GM23338 (cell line): ENCODE results near the gene MPPE1. TPM values are rescaled to one million over a fixed set of nuclear protein-coding genes. Genes with fewer than 3 reads are reported as not detected.
"Not testable (repeated sequence)": the region's sequence is repeated elsewhere in the genome, so short reads cannot be mapped to it uniquely, and the experiment has no call there.

Source experiments
- ATAC-seq: fragments of 200-7000 bp; cut with Tn5 transposase; 3 replicates; pipeline ENCODE4 v1.9.1; 2020
- DNase-seq: peaks from one replicate; pipeline ENCODE4 v3.0.0-alpha.2; 2015; ENCODE audit warnings: low spot score
- H2AFZ ChIP-seq: fragments of 200-600 bp; sonication (generic); 2 replicates; pipeline ENCODE4 v1.8.0; 2016; ENCODE audit warnings: antibody characterized with exemption, mild to moderate bottlenecking, moderate library complexity
- H3F3A ChIP-seq: fragments of 200-600 bp; sonication (generic); replicated peaks from 2 replicates; pipeline ENCODE4 v1.8.0; 2017; ENCODE audit warnings: antibody characterized with exemption, mixed run types, low read depth
- H3K27ac ChIP-seq: fragments of 200-600 bp; sonication (generic); 2 replicates; pipeline ENCODE4 v1.6.1; 2016; ENCODE audit warnings: low read depth
- H3K27me3 ChIP-seq: fragments of 200-600 bp; sonication (generic); 2 replicates; pipeline ENCODE4 v1.8.0; 2016; ENCODE audit warnings: mild to moderate bottlenecking, mixed run types, moderate library complexity; ENCODE audit not compliant: insufficient read depth
- H3K36me3 ChIP-seq: fragments of 200-600 bp; sonication (generic); 2 replicates; pipeline ENCODE4 v1.8.0; 2016; ENCODE audit warnings: mild to moderate bottlenecking; ENCODE audit not compliant: insufficient read depth
- H3K4me1 ChIP-seq: fragments of 200-600 bp; sonication (generic); 2 replicates; pipeline ENCODE4 v1.8.0; 2016; ENCODE audit warnings: mild to moderate bottlenecking, moderate library complexity; ENCODE audit not compliant: insufficient read depth
- H3K4me2 ChIP-seq: fragments of 200-600 bp; sonication (generic); 2 replicates; pipeline ENCODE4 v1.7.1; 2017; ENCODE audit warnings: mixed run types
- H3K4me3 ChIP-seq: fragments of 200-600 bp; sonication (generic); 2 replicates; pipeline ENCODE4 v1.6.1; 2016; ENCODE audit warnings: mixed run types
- H3K79me2 ChIP-seq: fragments of 200-600 bp; sonication (generic); replicated peaks from 2 replicates; pipeline ENCODE4 v1.8.0; 2017; ENCODE audit warnings: mild to moderate bottlenecking; ENCODE audit not compliant: insufficient read depth
- H3K9me2 ChIP-seq: fragments of 200-600 bp; sonication (generic); 2 replicates; pipeline ENCODE4 v1.8.0; 2017; ENCODE audit not compliant: insufficient read depth
- H4K20me1 ChIP-seq: fragments of 200-600 bp; sonication (generic); replicated peaks from 2 replicates; pipeline ENCODE4 v1.8.0; 2017; ENCODE audit warnings: mild to moderate bottlenecking; ENCODE audit not compliant: insufficient read depth
- H3K27ac Mint-ChIP-seq: 2 replicates; pipeline ENCODE4 v1.8.0; 2020; ENCODE audit warnings: inconsistent platforms, mild to moderate bottlenecking, moderate library complexity, mixed read lengths
- H3K27me3 Mint-ChIP-seq: 3 replicates; pipeline ENCODE4 v1.8.0; 2022; ENCODE audit warnings: low read depth, mild to moderate bottlenecking, moderate library complexity, mixed read lengths, inconsistent platforms; ENCODE audit not compliant: insufficient read depth, poor library complexity
- H3K36me3 Mint-ChIP-seq: 3 replicates; pipeline ENCODE4 v1.8.0; 2021; ENCODE audit warnings: low read depth, mild to moderate bottlenecking, inconsistent platforms, moderate library complexity, mixed read lengths
- H3K4me1 Mint-ChIP-seq: 3 replicates; pipeline ENCODE4 v1.8.0; 2020; ENCODE audit warnings: mild to moderate bottlenecking, inconsistent platforms, mixed read lengths
- H3K4me3 Mint-ChIP-seq: 3 replicates; pipeline ENCODE4 v1.8.0; 2021; ENCODE audit warnings: moderate library complexity, mild to moderate bottlenecking, inconsistent platforms, mixed read lengths
- H3K9me3 Mint-ChIP-seq: 3 replicates; pipeline ENCODE4 v1.8.0; 2020; ENCODE audit warnings: moderate library complexity, mild to moderate bottlenecking, inconsistent platforms, mixed read lengths
- CREB1 ChIP-seq: fragments of 250-450 bp; sonication (Bioruptor Pico); IDR thresholded peaks from 2 replicates; pipeline ENCODE4 v1.5.0; 2020; ENCODE audit warnings: low read depth, mild to moderate bottlenecking, moderate library complexity
- CTCF ChIP-seq, 2 experiments: fragments of 200-600 bp in 1 of 2; sonication (generic) in 1 of 2; conservative IDR thresholded peaks; 2 replicates each; pipeline versions ENCODE4 v1.5.1 to v1.6.1; 2016 to 2017; ENCODE audit warnings: antibody characterized with exemption in 2 of 2, low read depth in 2 of 2, mild to moderate bottlenecking in 2 of 2, moderate library complexity in 1 of 2
- EZH2 ChIP-seq: fragments of 200-600 bp; sonication (generic); IDR thresholded peaks from one replicate; pipeline ENCODE4 v1.8.0; 2017; ENCODE audit warnings: antibody characterized with exemption, mild to moderate bottlenecking, low read depth; ENCODE audit not compliant: unreplicated experiment
- EZH2phosphoT487 ChIP-seq: fragments of 200-600 bp; sonication (generic); IDR thresholded peaks from one replicate; pipeline ENCODE4 v1.8.1; 2018; ENCODE audit warnings: antibody characterized with exemption; ENCODE audit not compliant: unreplicated experiment
- NANOG ChIP-seq: IDR thresholded peaks from 2 replicates; pipeline ENCODE4 v1.6.1; 2016; ENCODE audit warnings: antibody characterized with exemption, borderline replicate concordance
- POLR2AphosphoS5 ChIP-seq: IDR thresholded peaks from 2 replicates; pipeline ENCODE4 v1.6.1; 2016; ENCODE audit warnings: antibody characterized with exemption, low read depth
- STAT1 ChIP-seq: IDR thresholded peaks from one replicate; pipeline ENCODE4 v1.6.1; 2016; ENCODE audit warnings: antibody characterized with exemption; ENCODE audit not compliant: unreplicated experiment
- ZNF114 ChIP-seq: fragments of 250-450 bp; sonication (Bioruptor Pico); IDR thresholded peaks from 2 replicates; pipeline ENCODE4 v1.5.0; 2020; ENCODE audit warnings: mild to moderate bottlenecking, moderate library complexity
- polyA plus RNA-seq: library from polyadenylated mRNA; unstranded; fragments of >200 nt; fragmentation: Nextera tagmentation; extraction: Ambion mirVana; gene quantifications from 2 replicates; pipeline ENCODE4 v1.2.1, GENCODE V29; 2016
- total RNA-seq: library from RNA; depleted of rRNA; stranded (reverse); fragments of >200 nt; shearing (Covaris generic); gene quantifications from 2 replicates; pipeline ENCODE4 v1.2.3, GENCODE V29; 2014
- TF ChIP-seq, protein P1 (sequence below): IDR thresholded peaks from one replicate; pipeline ENCODE4 v1.6.1; 2018; ENCODE audit warnings: antibody characterized with exemption; ENCODE audit not compliant: unreplicated experiment
- TF ChIP-seq, protein P2 (sequence below): fragments of 250-450 bp; sonication (Bioruptor Pico); IDR thresholded peaks from 2 replicates; pipeline ENCODE4 v1.5.0; 2020; ENCODE audit warnings: mild to moderate bottlenecking, moderate library complexity

MPPE1 gene
- total and polyA plus RNA-seq, 2 experiments from 2014 or later: 18.8 to 24.6 TPM

DNA sequence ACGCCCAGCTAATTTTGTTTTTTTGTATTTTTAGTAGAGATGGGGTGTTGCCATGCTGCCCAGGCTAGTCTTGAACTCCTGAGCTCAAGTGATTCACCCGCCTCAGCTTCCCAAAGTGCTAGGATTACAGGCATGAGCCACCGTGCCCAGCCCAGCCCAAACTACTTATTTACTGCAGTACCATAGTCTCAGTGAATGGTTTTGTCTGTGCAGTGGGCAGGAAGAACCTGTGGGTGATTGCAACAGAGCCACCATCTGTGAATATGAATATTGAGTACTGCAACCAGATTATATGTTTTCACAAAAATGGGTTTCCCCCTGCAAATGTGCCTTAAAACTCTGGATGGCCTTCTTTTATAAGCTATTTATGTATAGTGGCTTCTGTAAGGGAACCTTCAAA is 9.1 kb downstream of the MPPE1 start (continued):
- TF ChIP-seq POLR2AphosphoS5: no peak
- TF ChIP-seq, protein P1, sequence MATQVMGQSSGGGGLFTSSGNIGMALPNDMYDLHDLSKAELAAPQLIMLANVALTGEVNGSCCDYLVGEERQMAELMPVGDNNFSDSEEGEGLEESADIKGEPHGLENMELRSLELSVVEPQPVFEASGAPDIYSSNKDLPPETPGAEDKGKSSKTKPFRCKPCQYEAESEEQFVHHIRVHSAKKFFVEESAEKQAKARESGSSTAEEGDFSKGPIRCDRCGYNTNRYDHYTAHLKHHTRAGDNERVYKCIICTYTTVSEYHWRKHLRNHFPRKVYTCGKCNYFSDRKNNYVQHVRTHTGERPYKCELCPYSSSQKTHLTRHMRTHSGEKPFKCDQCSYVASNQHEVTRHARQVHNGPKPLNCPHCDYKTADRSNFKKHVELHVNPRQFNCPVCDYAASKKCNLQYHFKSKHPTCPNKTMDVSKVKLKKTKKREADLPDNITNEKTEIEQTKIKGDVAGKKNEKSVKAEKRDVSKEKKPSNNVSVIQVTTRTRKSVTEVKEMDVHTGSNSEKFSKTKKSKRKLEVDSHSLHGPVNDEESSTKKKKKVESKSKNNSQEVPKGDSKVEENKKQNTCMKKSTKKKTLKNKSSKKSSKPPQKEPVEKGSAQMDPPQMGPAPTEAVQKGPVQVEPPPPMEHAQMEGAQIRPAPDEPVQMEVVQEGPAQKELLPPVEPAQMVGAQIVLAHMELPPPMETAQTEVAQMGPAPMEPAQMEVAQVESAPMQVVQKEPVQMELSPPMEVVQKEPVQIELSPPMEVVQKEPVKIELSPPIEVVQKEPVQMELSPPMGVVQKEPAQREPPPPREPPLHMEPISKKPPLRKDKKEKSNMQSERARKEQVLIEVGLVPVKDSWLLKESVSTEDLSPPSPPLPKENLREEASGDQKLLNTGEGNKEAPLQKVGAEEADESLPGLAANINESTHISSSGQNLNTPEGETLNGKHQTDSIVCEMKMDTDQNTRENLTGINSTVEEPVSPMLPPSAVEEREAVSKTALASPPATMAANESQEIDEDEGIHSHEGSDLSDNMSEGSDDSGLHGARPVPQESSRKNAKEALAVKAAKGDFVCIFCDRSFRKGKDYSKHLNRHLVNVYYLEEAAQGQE: no peak
- no peak for TF ChIP-seq ZNF114

GRCh38 chr18:11897781-11898180 is 10.3 kb downstream of the MPPE1 start:
- Histone ChIP-seq H3K4me1 (peaks cover 9% of the 10 kb centered on the region), H3K36me3 (peaks cover 4% of the 10 kb centered on the region; the same call in 1 of the 2 replicates), H3K79me2 (no peaks in the 10 kb centered on the region), H3K27me3 (no peaks in the 10 kb centered on the region), H2AFZ (no peak overlapping the region), H4K20me1 (no peaks in the 10 kb centered on the region), H3K27ac (no peak overlapping the region), H3K9me2 (no peaks in the 10 kb centered on the region), H3K4me2 (no peak overlapping the region), H3K4me3 (no peak overlapping the region), H3F3A (no peaks in the 10 kb centered on the region)
- Mint-ChIP-seq H3K9me3 (no peaks in the 10 kb centered on the region), H3K4me1 (peaks cover 11% of the 10 kb centered on the region), H3K27ac (no peak overlapping the region), H3K36me3 (peaks cover 20% of the 10 kb centered on the region; the same call in 2 of the 3 replicates), H3K4me3 (no peak overlapping the region), H3K27me3 (no peaks in the 10 kb centered on the region)
- no peak for ATAC-seq
- no peak for DNase-seq
- TF ChIP-seq, protein P2, sequence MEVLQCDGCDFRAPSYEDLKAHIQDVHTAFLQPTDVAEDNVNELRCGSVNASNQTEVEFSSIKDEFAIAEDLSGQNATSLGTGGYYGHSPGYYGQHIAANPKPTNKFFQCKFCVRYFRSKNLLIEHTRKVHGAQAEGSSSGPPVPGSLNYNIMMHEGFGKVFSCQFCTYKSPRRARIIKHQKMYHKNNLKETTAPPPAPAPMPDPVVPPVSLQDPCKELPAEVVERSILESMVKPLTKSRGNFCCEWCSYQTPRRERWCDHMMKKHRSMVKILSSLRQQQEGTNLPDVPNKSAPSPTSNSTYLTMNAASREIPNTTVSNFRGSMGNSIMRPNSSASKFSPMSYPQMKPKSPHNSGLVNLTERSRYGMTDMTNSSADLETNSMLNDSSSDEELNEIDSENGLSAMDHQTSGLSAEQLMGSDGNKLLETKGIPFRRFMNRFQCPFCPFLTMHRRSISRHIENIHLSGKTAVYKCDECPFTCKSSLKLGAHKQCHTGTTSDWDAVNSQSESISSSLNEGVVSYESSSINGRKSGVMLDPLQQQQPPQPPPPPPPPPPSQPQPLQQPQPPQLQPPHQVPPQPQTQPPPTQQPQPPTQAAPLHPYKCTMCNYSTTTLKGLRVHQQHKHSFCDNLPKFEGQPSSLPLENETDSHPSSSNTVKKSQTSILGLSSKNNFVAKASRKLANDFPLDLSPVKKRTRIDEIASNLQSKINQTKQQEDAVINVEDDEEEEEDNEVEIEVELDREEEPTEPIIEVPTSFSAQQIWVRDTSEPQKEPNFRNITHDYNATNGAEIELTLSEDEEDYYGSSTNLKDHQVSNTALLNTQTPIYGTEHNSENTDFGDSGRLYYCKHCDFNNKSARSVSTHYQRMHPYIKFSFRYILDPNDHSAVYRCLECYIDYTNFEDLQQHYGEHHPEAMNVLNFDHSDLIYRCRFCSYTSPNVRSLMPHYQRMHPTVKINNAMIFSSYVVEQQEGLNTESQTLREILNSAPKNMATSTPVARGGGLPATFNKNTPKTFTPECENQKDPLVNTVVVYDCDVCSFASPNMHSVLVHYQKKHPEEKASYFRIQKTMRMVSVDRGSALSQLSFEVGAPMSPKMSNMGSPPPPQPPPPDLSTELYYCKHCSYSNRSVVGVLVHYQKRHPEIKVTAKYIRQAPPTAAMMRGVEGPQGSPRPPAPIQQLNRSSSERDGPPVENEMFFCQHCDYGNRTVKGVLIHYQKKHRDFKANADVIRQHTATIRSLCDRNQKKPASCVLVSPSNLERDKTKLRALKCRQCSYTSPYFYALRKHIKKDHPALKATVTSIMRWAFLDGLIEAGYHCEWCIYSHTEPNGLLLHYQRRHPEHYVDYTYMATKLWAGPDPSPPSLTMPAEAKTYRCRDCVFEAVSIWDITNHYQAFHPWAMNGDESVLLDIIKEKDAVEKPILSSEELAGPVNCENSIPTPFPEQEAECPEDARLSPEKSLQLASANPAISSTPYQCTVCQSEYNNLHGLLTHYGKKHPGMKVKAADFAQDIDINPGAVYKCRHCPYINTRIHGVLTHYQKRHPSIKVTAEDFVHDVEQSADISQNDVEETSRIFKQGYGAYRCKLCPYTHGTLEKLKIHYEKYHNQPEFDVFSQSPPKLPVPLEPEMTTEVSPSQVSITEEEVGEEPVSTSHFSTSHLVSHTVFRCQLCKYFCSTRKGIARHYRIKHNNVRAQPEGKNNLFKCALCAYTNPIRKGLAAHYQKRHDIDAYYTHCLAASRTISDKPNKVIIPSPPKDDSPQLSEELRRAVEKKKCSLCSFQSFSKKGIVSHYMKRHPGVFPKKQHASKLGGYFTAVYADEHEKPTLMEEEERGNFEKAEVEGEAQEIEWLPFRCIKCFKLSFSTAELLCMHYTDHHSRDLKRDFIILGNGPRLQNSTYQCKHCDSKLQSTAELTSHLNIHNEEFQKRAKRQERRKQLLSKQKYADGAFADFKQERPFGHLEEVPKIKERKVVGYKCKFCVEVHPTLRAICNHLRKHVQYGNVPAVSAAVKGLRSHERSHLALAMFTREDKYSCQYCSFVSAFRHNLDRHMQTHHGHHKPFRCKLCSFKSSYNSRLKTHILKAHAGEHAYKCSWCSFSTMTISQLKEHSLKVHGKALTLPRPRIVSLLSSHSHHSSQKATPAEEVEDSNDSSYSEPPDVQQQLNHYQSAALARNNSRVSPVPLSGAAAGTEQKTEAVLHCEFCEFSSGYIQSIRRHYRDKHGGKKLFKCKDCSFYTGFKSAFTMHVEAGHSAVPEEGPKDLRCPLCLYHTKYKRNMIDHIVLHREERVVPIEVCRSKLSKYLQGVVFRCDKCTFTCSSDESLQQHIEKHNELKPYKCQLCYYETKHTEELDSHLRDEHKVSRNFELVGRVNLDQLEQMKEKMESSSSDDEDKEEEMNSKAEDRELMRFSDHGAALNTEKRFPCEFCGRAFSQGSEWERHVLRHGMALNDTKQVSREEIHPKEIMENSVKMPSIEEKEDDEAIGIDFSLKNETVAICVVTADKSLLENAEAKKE (CRISPR knock-in tag): no peak
- TF ChIP-seq CTCF (conservative IDR thresholded peaks at IDR 0.05; ENCODE audit: low read depth in 2 of 2): no peak
- no peak for TF ChIP-seq CREB1 (CRISPR knock-in tag)
- TF ChIP-seq NANOG: no peak
- no peak for TF ChIP-seq EZH2phosphoT487
- TF ChIP-seq EZH2: no peak
- TF ChIP-seq STAT1: no peak

GRCh38 chr18:11892438-11892837 is 15.7 kb downstream of the MPPE1 start:
- H3K4me1 Mint-ChIP-seq, H3K27ac Mint-ChIP-seq, H3K4me1 ChIP-seq, H3K9me3 Mint-ChIP-seq, H3K27me3 Mint-ChIP-seq, H3K27me3 ChIP-seq, H3K9me2 ChIP-seq, H2AFZ ChIP-seq, ATAC-seq, H3K36me3 ChIP-seq, H3K4me3 Mint-ChIP-seq, H4K20me1 ChIP-seq, H3K79me2 ChIP-seq, H3K4me2 ChIP-seq, H3F3A ChIP-seq, H3K27ac ChIP-seq, H3K4me3 ChIP-seq, DNase-seq: not testable (repeated sequence)
- peaks cover 26% of the 10 kb centered on the region; the same call in 2 of the 3 replicates for H3K36me3 Mint-ChIP-seq
